Measurements from ENCODE around the gene PPARA. TPM values are rescaled to one million over a fixed set of nuclear protein-coding genes. Genes with fewer than 3 reads are reported as not detected.

Gene PPARA
- polyA plus RNA-seq, 1 donor from 2014 or later: 0.43 TPM

DNA sequence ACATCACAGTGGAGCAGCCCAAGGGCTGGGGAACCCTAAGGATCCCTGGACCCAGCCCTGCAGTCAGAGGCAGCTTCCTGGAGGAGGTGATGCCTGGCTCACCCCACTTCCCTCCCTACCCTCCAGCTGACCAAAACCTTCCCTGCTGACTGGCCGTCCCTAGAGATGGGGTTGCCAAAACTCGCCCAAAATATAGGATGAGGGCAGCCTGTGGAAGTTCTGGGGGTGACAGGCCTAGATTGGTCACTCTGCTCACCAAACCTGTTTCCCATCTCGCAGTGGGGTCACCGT, 35.0 kb upstream of the PPARA start:
- Histone ChIP-seq H3F3A (ENCODE audit: insufficient read depth, low read length, poor library complexity, severe bottlenecking) (no peaks in the 10 kb centered on the region), H2AFZ (ENCODE audit: low read depth, low read length) (no peak overlapping the region), H3K9me2 (ENCODE audit: insufficient read depth, low read length) (no peaks in the 10 kb centered on the region), H4K20me1 (ENCODE audit: insufficient read depth) (no peaks in the 10 kb centered on the region), H3K27me3 (ENCODE audit: insufficient read depth, low read depth, low read length) (no peaks in the 10 kb centered on the region), H3K4me3 (ENCODE audit: low read length) (no peak overlapping the region), H3K4me2 (ENCODE audit: low read length) (no peak overlapping the region), H3K27ac (ENCODE audit: low read length) (no peak overlapping the region), H3K9me3 (ENCODE audit: low read length) (no peaks in the 10 kb centered on the region), H3K9ac (ENCODE audit: low read length) (no peak overlapping the region), H3K36me3 (ENCODE audit: insufficient read depth, low read length) (no peaks in the 10 kb centered on the region), H3K79me2 (replicated peaks; ENCODE audit: insufficient read depth, low read length) (no peaks in the 10 kb centered on the region)
- TF ChIP-seq MXI1 (conservative IDR thresholded peaks at IDR 0.05; ENCODE audit: poor library complexity, severe bottlenecking): no peak
- TF ChIP-seq, protein P1, sequence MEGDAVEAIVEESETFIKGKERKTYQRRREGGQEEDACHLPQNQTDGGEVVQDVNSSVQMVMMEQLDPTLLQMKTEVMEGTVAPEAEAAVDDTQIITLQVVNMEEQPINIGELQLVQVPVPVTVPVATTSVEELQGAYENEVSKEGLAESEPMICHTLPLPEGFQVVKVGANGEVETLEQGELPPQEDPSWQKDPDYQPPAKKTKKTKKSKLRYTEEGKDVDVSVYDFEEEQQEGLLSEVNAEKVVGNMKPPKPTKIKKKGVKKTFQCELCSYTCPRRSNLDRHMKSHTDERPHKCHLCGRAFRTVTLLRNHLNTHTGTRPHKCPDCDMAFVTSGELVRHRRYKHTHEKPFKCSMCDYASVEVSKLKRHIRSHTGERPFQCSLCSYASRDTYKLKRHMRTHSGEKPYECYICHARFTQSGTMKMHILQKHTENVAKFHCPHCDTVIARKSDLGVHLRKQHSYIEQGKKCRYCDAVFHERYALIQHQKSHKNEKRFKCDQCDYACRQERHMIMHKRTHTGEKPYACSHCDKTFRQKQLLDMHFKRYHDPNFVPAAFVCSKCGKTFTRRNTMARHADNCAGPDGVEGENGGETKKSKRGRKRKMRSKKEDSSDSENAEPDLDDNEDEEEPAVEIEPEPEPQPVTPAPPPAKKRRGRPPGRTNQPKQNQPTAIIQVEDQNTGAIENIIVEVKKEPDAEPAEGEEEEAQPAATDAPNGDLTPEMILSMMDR (IDR thresholded peaks at IDR 0.05; ENCODE audit: poor library complexity, severe bottlenecking): no peak
- TF ChIP-seq, protein P2, sequence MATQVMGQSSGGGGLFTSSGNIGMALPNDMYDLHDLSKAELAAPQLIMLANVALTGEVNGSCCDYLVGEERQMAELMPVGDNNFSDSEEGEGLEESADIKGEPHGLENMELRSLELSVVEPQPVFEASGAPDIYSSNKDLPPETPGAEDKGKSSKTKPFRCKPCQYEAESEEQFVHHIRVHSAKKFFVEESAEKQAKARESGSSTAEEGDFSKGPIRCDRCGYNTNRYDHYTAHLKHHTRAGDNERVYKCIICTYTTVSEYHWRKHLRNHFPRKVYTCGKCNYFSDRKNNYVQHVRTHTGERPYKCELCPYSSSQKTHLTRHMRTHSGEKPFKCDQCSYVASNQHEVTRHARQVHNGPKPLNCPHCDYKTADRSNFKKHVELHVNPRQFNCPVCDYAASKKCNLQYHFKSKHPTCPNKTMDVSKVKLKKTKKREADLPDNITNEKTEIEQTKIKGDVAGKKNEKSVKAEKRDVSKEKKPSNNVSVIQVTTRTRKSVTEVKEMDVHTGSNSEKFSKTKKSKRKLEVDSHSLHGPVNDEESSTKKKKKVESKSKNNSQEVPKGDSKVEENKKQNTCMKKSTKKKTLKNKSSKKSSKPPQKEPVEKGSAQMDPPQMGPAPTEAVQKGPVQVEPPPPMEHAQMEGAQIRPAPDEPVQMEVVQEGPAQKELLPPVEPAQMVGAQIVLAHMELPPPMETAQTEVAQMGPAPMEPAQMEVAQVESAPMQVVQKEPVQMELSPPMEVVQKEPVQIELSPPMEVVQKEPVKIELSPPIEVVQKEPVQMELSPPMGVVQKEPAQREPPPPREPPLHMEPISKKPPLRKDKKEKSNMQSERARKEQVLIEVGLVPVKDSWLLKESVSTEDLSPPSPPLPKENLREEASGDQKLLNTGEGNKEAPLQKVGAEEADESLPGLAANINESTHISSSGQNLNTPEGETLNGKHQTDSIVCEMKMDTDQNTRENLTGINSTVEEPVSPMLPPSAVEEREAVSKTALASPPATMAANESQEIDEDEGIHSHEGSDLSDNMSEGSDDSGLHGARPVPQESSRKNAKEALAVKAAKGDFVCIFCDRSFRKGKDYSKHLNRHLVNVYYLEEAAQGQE (IDR thresholded peaks at IDR 0.05; ENCODE audit: borderline replicate concordance): no peak
- TF ChIP-seq EZH2 (IDR thresholded peaks at IDR 0.05; ENCODE audit: borderline replicate concordance, insufficient read depth, low read length, poor library complexity, severe bottlenecking): no peak
- no peak for TF ChIP-seq TAF1 (IDR thresholded peaks at IDR 0.05; ENCODE audit: low read depth)
- TF ChIP-seq SMC3 (conservative IDR thresholded peaks at IDR 0.05; ENCODE audit: poor library complexity): no peak
- TF ChIP-seq RAD21 (conservative IDR thresholded peaks at IDR 0.05): no peak
- TF ChIP-seq EP300 (conservative IDR thresholded peaks at IDR 0.05; ENCODE audit: poor library complexity, severe bottlenecking): no peak

DNA sequence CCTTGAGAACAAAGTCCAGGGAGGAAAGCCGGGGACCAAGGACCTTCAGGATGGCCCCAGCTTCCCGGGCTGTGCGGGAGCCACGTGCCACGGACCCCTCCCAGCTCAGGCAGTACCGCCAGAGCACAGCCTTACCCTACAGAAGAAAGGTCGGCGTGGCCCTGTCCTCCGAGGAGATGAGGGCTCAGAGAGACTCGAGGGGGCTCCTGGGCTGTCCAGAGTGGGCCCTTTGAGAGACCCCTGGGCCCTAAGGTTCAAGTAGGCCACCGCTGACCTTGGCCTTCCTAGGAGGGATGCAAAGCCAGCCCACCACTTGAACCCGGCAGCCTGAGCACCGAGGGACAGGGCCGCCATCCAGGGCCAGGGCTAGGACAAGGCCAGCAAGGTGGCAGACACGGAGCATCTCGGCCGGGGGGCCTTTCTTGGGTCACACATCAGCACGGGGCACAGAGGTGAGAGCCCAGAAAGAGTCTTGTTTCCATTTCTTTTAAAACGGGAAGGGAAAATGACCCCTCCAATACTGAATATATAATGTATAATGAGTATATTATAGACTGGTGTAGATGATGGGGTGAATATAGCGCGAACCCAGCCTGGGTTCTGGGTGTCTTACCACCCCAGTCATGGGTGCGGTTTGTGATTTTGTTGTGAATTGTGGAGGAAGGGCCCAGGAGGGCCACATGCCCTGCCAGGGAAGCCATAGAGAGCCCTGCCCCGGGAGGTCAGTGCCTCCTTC, 34.4 kb upstream of the PPARA start:
- no peaks in the 10 kb centered on the region for H3K9me3 ChIP-seq (ENCODE audit: low read length)
- no peak overlapping the region for H3K4me3 ChIP-seq (ENCODE audit: low read length)
- no peaks in the 10 kb centered on the region for H3K79me2 ChIP-seq (replicated peaks; ENCODE audit: insufficient read depth, low read length)
- H4K20me1 ChIP-seq (ENCODE audit: insufficient read depth): no peaks in the 10 kb centered on the region
- H3K27ac ChIP-seq (ENCODE audit: low read length): no peak overlapping the region
- H3K36me3 ChIP-seq (ENCODE audit: insufficient read depth, low read length): no peaks in the 10 kb centered on the region
- no peaks in the 10 kb centered on the region for H3F3A ChIP-seq (ENCODE audit: insufficient read depth, low read length, poor library complexity, severe bottlenecking)
- H3K9ac ChIP-seq (ENCODE audit: low read length): no peak overlapping the region
- H3K9me2 ChIP-seq (ENCODE audit: insufficient read depth, low read length): no peaks in the 10 kb centered on the region
- H2AFZ ChIP-seq (ENCODE audit: low read depth, low read length): no peak overlapping the region
- no peak overlapping the region for H3K4me2 ChIP-seq (ENCODE audit: low read length)
- TF ChIP-seq SMC3 (conservative IDR thresholded peaks at IDR 0.05; ENCODE audit: poor library complexity): no peak
- TF ChIP-seq, protein P2 (IDR thresholded peaks at IDR 0.05; ENCODE audit: borderline replicate concordance): no peak
- no peak for TF ChIP-seq TAF1 (IDR thresholded peaks at IDR 0.05; ENCODE audit: low read depth)
- no peak for TF ChIP-seq RAD21 (conservative IDR thresholded peaks at IDR 0.05)
- TF ChIP-seq, protein P1 (IDR thresholded peaks at IDR 0.05; ENCODE audit: poor library complexity, severe bottlenecking): no peak
- H3K27me3 ChIP-seq (ENCODE audit: insufficient read depth, low read depth, low read length): no peaks in the 10 kb centered on the region
